Keratinocyte (primary cell): Measurements from ENCODE around the gene NRG2.

ENCODE experiments used
- CTCF ChIP-seq, 3 experiments: IDR thresholded peaks in 1 of 3; conservative IDR thresholded peaks in 1 of 3; optimal IDR thresholded peaks in 1 of 3; 2 replicates in 2 of 3; 3 replicates in 1 of 3; pipeline versions ENCODE3 to v1.5.1; 2011; ENCODE audit warnings: low read length in 3 of 3, mild to moderate bottlenecking in 3 of 3, moderate library complexity in 2 of 3, control low read depth in 1 of 3, inconsistent platforms in 1 of 3; ENCODE audit not compliant: insufficient read depth in 2 of 3; ENCODE audit errors: extremely low read depth in 1 of 3
- EZH2 ChIP-seq: IDR thresholded peaks from one replicate; pipeline ENCODE4 v1.6.1; 2012; ENCODE audit warnings: inconsistent platforms, mild to moderate bottlenecking, low read length, moderate library complexity

GRCh38 chr5:139998837-139999236 lies 44.3 kb downstream of the NRG2 start:
- TF ChIP-seq CTCF (optimal IDR thresholded peaks at IDR 0.05 in 1 of 3, IDR thresholded peaks at IDR 0.05 in 1 of 3, conservative IDR thresholded peaks at IDR 0.05 in 1 of 3; ENCODE audit: extremely low read depth in 1 of 3, insufficient read depth in 2 of 3, low read length in 3 of 3) (no peak), EZH2 (no peak)
